Neuronal stem cell (in vitro differentiated cells): ENCODE results near the gene DOCK3.
"Not testable (repeated sequence)": the region's sequence is repeated elsewhere in the genome, so short reads cannot be mapped to it uniquely, and the experiment has no call there.

ENCODE experiments used
- DNase-seq: peaks from one replicate; pipeline ENCODE4 v3.0.0-alpha.2; 2013; ENCODE audit warnings: low spot score
- H2AFZ ChIP-seq: one replicate; pipeline ENCODE4 v1.6.1; 2013; ENCODE audit warnings: mild to moderate bottlenecking, low read length, inconsistent platforms
- H2AK5ac ChIP-seq: 2 replicates; pipeline ENCODE4 v1.6.1; 2013; ENCODE audit warnings: low read depth, mild to moderate bottlenecking, inconsistent platforms, low read length, moderate library complexity, mixed read lengths
- H2BK120ac ChIP-seq: 2 replicates; pipeline ENCODE4 v1.6.1; 2013; ENCODE audit warnings: low read depth, mild to moderate bottlenecking, inconsistent platforms, low read length, moderate library complexity, mixed read lengths
- H2BK12ac ChIP-seq: one replicate; pipeline ENCODE4 v1.6.1; 2013; ENCODE audit warnings: low read length, inconsistent platforms
- H2BK15ac ChIP-seq: 2 replicates; pipeline ENCODE4 v1.6.1; 2013; ENCODE audit warnings: mild to moderate bottlenecking, low read length, inconsistent platforms, mixed read lengths
- H2BK5ac ChIP-seq: one replicate; pipeline ENCODE4 v1.6.1; 2013; ENCODE audit warnings: inconsistent platforms, mild to moderate bottlenecking, low read length, moderate library complexity
- H3K14ac ChIP-seq: one replicate; pipeline ENCODE4 v1.6.1; 2013; ENCODE audit warnings: low read length, inconsistent platforms
- H3K18ac ChIP-seq: 2 replicates; pipeline ENCODE4 v1.6.1; 2013; ENCODE audit warnings: low read length, inconsistent platforms
- H3K23ac ChIP-seq: 2 replicates; pipeline ENCODE4 v1.6.1; 2013; ENCODE audit warnings: low read depth, mild to moderate bottlenecking, mixed read lengths, low read length, inconsistent platforms; ENCODE audit not compliant: poor library complexity
- H3K27ac ChIP-seq: replicated peaks from 3 replicates; pipeline ENCODE4 v1.5.1; 2013; ENCODE audit warnings: low read length, inconsistent platforms
- H3K27me3 ChIP-seq, 3 experiments: 2 replicates each; pipeline ENCODE4 v1.6.1; 2013; ENCODE audit warnings: low read length in 3 of 3, mild to moderate bottlenecking in 2 of 3, inconsistent platforms in 1 of 3, low read depth in 1 of 3, mixed read lengths in 1 of 3, moderate library complexity in 1 of 3; ENCODE audit not compliant: control insufficient read depth in 3 of 3, insufficient read depth in 3 of 3
- H3K36me3 ChIP-seq, 2 donors: replicated peaks in 1 of 2; 2 replicates each; pipeline ENCODE4 v1.6.1; 2013; ENCODE audit warnings: low read length in 2 of 2; ENCODE audit not compliant: control insufficient read depth in 2 of 2, insufficient read depth in 2 of 2
- H3K4ac ChIP-seq: 2 replicates; pipeline ENCODE4 v1.6.1; 2013; ENCODE audit warnings: inconsistent platforms, mild to moderate bottlenecking, low read length, moderate library complexity
- H3K4me1 ChIP-seq, 2 donors: 1 replicate in 1 of 2; 2 replicates in 1 of 2; pipeline ENCODE4 v1.6.1; 2013; ENCODE audit warnings: low read length in 2 of 2, low read depth in 1 of 2; ENCODE audit not compliant: control insufficient read depth in 2 of 2, insufficient read depth in 1 of 2
- H3K4me2 ChIP-seq: one replicate; pipeline ENCODE4 v1.6.1; 2013; ENCODE audit warnings: mild to moderate bottlenecking, low read length, inconsistent platforms; ENCODE audit not compliant: insufficient read depth, poor library complexity, severe bottlenecking
- H3K4me3 ChIP-seq, 2 donors: 2 replicates each; pipeline ENCODE4 v1.5.1; 2013; ENCODE audit warnings: low read length in 2 of 2, mild to moderate bottlenecking in 2 of 2, inconsistent platforms in 1 of 2, moderate library complexity in 1 of 2
- H3K79me1 ChIP-seq: one replicate; pipeline ENCODE4 v1.6.1; 2013; ENCODE audit warnings: low read depth, mild to moderate bottlenecking, inconsistent platforms, low read length, moderate library complexity
- H3K9ac ChIP-seq: one replicate; pipeline ENCODE4 v1.6.1; 2013; ENCODE audit warnings: mild to moderate bottlenecking, low read depth, low read length, inconsistent platforms; ENCODE audit not compliant: poor library complexity
- H3K9me3 ChIP-seq, 2 donors: replicated peaks in 1 of 2; 2 replicates each; pipeline versions ENCODE3 to v1.6.1; 2013; ENCODE audit warnings: low read length in 2 of 2, mild to moderate bottlenecking in 2 of 2, inconsistent platforms in 1 of 2, low read depth in 1 of 2, mixed read lengths in 1 of 2, moderate library complexity in 1 of 2; ENCODE audit not compliant: control insufficient read depth in 2 of 2, insufficient read depth in 1 of 2
- H4K8ac ChIP-seq: one replicate; pipeline ENCODE4 v1.6.1; 2013; ENCODE audit warnings: low read depth, mild to moderate bottlenecking, inconsistent platforms, low read length, moderate library complexity
- H4K91ac ChIP-seq: one replicate; pipeline ENCODE4 v1.6.1; 2013; ENCODE audit warnings: low read length, low read depth, mild to moderate bottlenecking, inconsistent platforms; ENCODE audit not compliant: poor library complexity
- WGBS, 2 donors: extraction: QIAGEN DNeasy Blood & Tissue Kit; methylation state at CpG; one replicate each; pipeline ENCODE4 v1.1.7; 2013; ENCODE audit warnings: missing lambda C conversion rate in 2 of 2, mixed read lengths in 1 of 2; ENCODE audit not compliant: insufficient read length in 2 of 2, insufficient replicate concordance in 1 of 2; ENCODE audit errors: extremely low coverage in 2 of 2; 5-methylcytosine and 5-hydroxymethylcytosine counted together

DOCK3 gene

GRCh38 chr3:51110586-51110985 is 435.9 kb downstream of the DOCK3 start:
- no peak overlapping the region for H2BK12ac ChIP-seq
- no peaks in the 10 kb centered on the region for H3K79me1 ChIP-seq
- H3K27me3 ChIP-seq, result no peaks in the 10 kb centered on the region
- WGBS, 2 donors, result no CpG with 5 or more reads among the region's 3 CpGs
- H3K4ac ChIP-seq, result no peak overlapping the region
- no peak overlapping the region for H4K8ac ChIP-seq
- H2AFZ ChIP-seq, result no peak overlapping the region
- H2AK5ac ChIP-seq, result no peak overlapping the region
- H3K4me2 ChIP-seq, result no peak overlapping the region
- H2BK5ac ChIP-seq, result no peak overlapping the region
- no peak overlapping the region for H4K91ac ChIP-seq
- peaks cover 0 to 6% of the 10 kb centered on the region in 2 donors for H3K36me3 ChIP-seq
- H3K23ac ChIP-seq, result no peak overlapping the region
- no peak overlapping the region for H2BK15ac ChIP-seq
- no peak overlapping the region for H3K18ac ChIP-seq
- no peaks in the 10 kb centered on the region for H3K4me1 ChIP-seq
- no peak overlapping the region for H3K4me3 ChIP-seq
- H3K9ac ChIP-seq, result no peak overlapping the region
- peaks cover 0 to 6% of the 10 kb centered on the region in 2 donors for H3K9me3 ChIP-seq
- H3K14ac ChIP-seq, result no peak overlapping the region
- no peak overlapping the region for H2BK120ac ChIP-seq
- H3K27ac ChIP-seq, result no peak overlapping the region
- DNase-seq, result no peak

GRCh38 chr3:51122944-51123343 is 448.2 kb downstream of the DOCK3 start:
- Histone ChIP-seq H2AFZ (no peak overlapping the region), H2BK120ac (no peak overlapping the region), H3K9me3 (peaks cover 0 to 1% of the 10 kb centered on the region in 2 donors), H2BK15ac (no peak overlapping the region), H2AK5ac (no peak overlapping the region), H3K4ac (no peak overlapping the region), H3K14ac (no peak overlapping the region), H3K4me3 (no peak overlapping the region), H4K8ac (no peak overlapping the region), H3K4me2 (no peak overlapping the region), H2BK5ac (no peak overlapping the region), H3K27ac (no peak overlapping the region), H3K36me3 (no peaks in the 10 kb centered on the region), H4K91ac (no peak overlapping the region), H3K18ac (no peak overlapping the region), H3K27me3 (no peaks in the 10 kb centered on the region), H2BK12ac (no peak overlapping the region), H3K9ac (no peak overlapping the region), H3K23ac (no peak overlapping the region), H3K79me1 (no peaks in the 10 kb centered on the region), H3K4me1 (no peaks in the 10 kb centered on the region)
- no peak for DNase-seq
- WGBS, 2 donors, result no CpG with 5 or more reads among the region's 2 CpGs

GRCh38 chr3:51123531-51123930 is 448.8 kb downstream of the DOCK3 start:
- Histone ChIP-seq H3K4me1 (no peaks in the 10 kb centered on the region), H4K91ac (no peak overlapping the region), H4K8ac (no peak overlapping the region), H2AK5ac (no peak overlapping the region), H3K4me2 (no peak overlapping the region), H3K36me3 (no peaks in the 10 kb centered on the region), H3K4ac (no peak overlapping the region), H3K9ac (no peak overlapping the region), H3K27me3 (no peaks in the 10 kb centered on the region), H3K4me3 (no peak overlapping the region), H2BK15ac (no peak overlapping the region), H3K79me1 (no peaks in the 10 kb centered on the region), H3K23ac (no peak overlapping the region), H3K14ac (no peak overlapping the region), H2BK5ac (no peak overlapping the region), H3K18ac (no peak overlapping the region), H3K27ac (no peak overlapping the region), H2AFZ (no peak overlapping the region), H2BK120ac (no peak overlapping the region), H3K9me3 (peaks cover 0 to 1% of the 10 kb centered on the region in 2 donors), H2BK12ac (no peak overlapping the region)
- DNase-seq, result no peak
- whole genome bisulfite sequencing, 2 donors, result no CpG with 5 or more reads among the region's 3 CpGs

DNA sequence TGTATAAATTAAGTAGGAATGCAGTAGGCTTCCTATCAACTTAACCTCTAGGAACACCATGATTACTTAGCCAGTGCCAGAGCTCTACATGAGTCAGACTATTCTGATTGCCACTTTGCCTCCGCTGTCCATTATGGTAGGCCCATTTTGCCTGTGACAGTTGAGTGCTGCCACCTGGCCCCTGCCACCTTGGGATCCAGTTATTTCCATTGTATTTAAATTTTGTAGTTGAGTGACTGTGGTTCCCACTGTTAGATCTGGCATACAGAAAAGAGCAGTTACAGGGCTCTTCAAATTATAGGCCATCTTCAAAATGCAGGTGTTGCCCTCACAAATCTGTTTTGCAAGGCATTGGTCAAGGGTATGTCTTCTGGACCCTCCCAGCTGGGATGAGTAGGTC is 456.9 kb downstream of the DOCK3 start:
- H2AK5ac ChIP-seq, DNase-seq, H4K91ac ChIP-seq, H3K9ac ChIP-seq, H2BK12ac ChIP-seq, H3K4me2 ChIP-seq, H3K4ac ChIP-seq, H3K36me3 ChIP-seq, H3K14ac ChIP-seq, H3K4me3 ChIP-seq, H3K79me1 ChIP-seq, H3K27me3 ChIP-seq, H3K9me3 ChIP-seq, H2BK120ac ChIP-seq, H3K27ac ChIP-seq, H3K18ac ChIP-seq, H2BK15ac ChIP-seq, H3K23ac ChIP-seq, H2AFZ ChIP-seq, H3K4me1 ChIP-seq, H2BK5ac ChIP-seq, H4K8ac ChIP-seq: not testable (repeated sequence)
- WGBS, 2 donors, result no CpG with 5 or more reads among the region's 1 CpG
